ENCODE data around the gene TTC31. TPM values are rescaled to one million over a fixed set of nuclear protein-coding genes. Genes with fewer than 3 reads are reported as not detected.

Gene TTC31
- total RNA-seq, result 10.7 and 14.6 TPM in 2 replicates

GRCh38 chr2:74482801-74483674 lies at the start of gene TTC31, which contains the start of gene CCDC142:
Gene TTC31 (plus strand): TSS chr2:74483081. CDS start chr2:74483096, 15 bp downstream.
Gene CCDC142 (minus strand): TSS chr2:74482998. CDS start chr2:74482837, 161 bp downstream.

DNA sequence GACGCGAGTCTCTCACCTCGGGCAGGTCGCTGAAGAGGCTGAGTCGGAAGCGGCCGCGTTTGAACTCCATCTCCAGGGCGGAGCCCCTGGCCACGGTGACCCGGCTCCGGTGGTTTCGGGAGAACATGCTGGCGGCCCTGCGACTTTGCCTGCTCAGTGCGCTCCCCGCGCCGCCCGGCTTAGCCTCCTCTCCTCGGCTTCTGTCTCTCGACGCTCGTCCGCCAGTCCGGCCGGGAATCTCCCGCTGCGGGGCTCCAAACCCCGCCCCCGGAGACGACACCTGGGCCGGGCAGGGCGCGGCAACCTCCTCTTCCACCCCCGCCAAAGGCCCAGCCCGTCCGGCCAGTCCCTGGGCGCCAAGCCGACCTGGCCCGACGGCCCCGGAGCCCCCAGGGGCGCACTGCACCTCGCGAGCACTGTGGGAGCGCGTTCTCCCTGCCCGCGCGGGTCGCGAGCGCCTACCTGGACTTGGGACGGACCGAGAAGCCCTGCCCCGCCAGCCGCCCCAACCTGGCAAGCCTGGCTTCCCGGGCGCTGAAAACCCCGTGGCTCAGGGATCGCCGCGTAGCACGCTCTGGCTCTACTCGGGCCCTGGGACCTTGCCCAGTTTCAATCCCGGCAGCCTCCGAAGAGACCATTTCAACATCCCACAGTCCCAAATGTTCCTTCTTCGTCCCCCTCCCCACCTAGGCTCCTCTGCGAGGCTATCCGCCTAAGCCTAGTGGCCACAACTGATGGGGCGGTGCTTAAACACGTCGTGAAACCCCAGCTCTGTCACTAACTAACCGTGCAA lies 41.0 kb upstream of the TTC31 start, which contains the start of gene RTKN:
TSS of gene RTKN (minus strand) at position 248 of the 793 bp plus-strand sequence. CDS start at position 127, 121 bp downstream.

GRCh38 chr2:74454654-74455511 lies 28.0 kb upstream of the TTC31 start, which contains the start of gene INO80B:
Gene INO80B (plus strand): TSS chr2:74455087. CDS start chr2:74455117, 30 bp downstream.

DNA sequence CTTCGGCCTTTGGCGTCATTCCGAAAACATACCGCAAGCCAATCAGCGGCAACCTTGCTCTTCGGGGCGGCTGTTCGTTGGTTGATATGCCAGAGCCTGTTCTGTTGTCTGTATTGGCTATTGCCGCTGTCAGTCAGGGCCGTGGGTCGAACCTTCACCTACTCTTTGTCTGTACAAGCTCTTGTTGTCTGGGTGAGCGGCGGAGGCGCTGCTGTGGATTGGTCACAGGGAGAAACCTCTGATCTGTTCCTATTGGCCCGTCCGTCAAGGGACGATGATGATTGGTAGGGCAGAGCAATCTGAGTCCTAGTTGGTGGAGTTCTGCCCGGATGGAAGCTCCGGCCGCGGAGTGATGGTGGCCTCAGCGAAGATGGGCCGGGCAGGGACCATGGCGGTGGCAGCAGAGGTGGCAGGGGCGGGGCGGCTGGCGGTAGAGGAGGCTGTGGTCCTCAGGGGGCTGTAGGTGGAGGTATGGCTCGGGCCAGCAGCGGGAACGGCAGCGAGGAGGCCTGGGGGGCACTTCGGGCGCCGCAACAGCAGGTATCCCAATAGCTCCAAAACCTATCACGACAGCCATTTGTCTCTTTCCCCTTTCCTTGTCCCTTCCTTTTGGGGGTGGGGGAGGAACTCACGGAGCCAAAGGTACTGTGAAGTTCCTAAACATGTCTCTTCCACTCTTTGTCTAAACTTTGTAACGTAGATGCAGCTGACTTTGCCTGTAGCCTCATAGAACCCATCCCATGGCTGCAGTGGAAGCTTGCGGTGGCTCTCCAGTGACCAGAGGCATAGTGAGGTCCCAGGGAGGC lies 24.5 kb upstream of the TTC31 start, which contains the start of gene WBP1:
TSS of gene WBP1 (plus strand) at position 307 of the 806 bp plus-strand sequence. CDS start at position 472, 165 bp downstream.

GRCh38 chr2:74472086-74472944 lies 10.6 kb upstream of the TTC31 start, which contains the start of gene MRPL53:
Gene MRPL53 (minus strand): TSS chr2:74472680. CDS start chr2:74472660, 20 bp downstream.

DNA sequence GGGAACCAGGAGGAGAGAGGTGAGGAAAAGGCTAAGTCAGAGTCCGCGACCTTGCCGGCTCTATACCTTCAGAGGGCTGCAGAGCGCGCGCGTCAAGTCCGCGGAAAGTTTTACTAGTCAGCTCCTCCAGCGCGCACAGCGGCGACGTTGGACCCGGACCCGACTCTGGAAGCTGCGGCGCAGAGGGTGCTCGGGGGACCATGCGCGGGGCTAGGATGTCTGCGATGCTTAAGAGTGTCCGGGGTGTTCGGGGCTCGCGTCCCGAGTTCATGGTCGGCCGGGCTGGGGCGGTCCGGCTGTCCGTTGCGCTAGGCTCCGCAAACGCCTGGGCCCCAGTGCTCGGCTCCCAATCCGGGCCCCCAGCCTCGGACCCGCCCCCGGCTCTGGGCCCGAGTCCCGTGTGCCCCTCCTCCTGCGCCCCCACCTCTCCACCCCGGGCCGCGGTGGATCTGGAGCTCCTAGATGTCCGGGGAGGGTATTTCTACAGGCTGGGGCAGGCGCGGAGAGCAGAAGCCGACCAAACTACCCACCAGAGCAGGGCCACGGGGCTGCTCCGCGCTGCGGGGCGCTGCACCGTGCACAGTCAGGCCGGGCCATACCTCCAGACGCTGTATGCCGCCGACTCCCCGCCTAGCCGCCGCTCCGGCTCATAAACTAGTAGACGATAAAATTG lies 16.5 kb downstream of the TTC31 start, which contains the start of gene LBX2:
TSS of gene LBX2 (minus strand) at position 337 of the 673 bp plus-strand sequence. CDS start at position 271, 66 bp downstream.

GRCh38 chr2:74507145-74507925 lies 24.5 kb downstream of the TTC31 start, which contains the start of gene PCGF1:
Gene PCGF1 (minus strand): TSS chr2:74507695. CDS start chr2:74507668, 27 bp downstream.

GRCh38 chr2:74514368-74515270 lies 31.7 kb downstream of the TTC31 start, which contains the start of gene TLX2:
Gene TLX2 (plus strand): TSS chr2:74514450. CDS start chr2:74514807, 357 bp downstream.

DNA sequence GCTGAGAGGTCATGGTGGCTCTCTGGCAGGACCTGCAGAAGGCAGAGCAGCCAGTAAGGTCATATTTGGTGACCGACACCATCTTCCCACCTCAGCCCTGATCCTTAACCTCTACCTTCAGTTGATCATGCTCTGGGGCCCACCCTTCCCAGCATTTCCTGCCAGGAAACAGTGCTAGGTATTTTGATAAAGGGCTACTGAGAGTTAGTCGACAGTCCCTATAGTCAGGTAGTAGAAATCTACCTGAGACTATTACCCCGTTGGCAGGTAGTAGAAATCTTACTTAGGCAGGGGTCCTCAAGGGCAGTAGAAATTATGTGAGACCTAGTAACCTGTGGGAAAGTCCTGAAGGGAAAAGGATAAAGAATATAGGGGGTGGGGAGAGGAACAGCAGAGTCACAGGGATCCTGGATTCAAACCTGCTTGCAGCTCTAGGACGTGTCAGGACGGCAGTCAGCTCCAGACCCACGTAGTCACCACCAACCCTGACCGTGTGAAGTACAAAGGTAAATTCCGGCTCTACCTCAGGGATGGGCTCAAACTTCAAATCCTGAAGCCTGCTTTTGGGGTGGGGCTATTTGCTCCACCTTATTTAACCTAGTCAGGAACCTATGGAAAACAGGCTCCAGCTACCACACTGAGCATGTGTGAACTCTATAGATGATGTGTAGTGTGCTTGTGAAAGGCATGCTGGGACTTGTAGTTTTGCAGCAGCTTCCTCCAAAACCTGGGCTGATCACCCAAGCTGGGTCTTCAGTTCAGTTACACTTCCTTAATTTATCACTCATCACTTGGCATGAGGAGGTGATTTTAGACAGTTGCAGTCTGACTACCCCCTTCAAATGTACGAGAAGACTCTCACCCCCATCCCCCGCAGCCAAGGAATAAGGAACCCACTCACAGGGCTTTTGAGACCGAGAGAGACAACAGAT lies 43.1 kb downstream of the TTC31 start, which contains the start of gene DQX1:
TSS of gene DQX1 (minus strand) at position 515 of the 932 bp plus-strand sequence. CDS start at position 13, 502 bp downstream.

GRCh38 chr2:74529357-74530238 lies 46.7 kb downstream of the TTC31 start, which contains the start of the genes AUP1 and HTRA2:
Gene AUP1 (minus strand): TSS chr2:74529706. CDS start chr2:74529629, 77 bp downstream.
Gene HTRA2 (plus strand): TSS chr2:74529933. CDS start chr2:74530007, 74 bp downstream.

